ENCODE data around the gene RGS12.

- no peak for TF ChIP-seq CTCF (IDR thresholded peaks at IDR 0.05; ENCODE audit: low read depth, low read length, poor library complexity, severe bottlenecking)
- TF ChIP-seq EZH2phosphoT487 (IDR thresholded peaks at IDR 0.05; ENCODE audit: borderline replicate concordance, low read length): no peak
Measured at GRCh38 chr4:3318561-3319021, 25.8 kb downstream of the RGS12 start.
